Muscle layer of colon (tissue), 2 donors: ENCODE measurements around the gene IFNL4.

Experiments used
- H3K27ac ChIP-seq: one replicate; pipeline ENCODE4 v1.7.0; 2013; ENCODE audit warnings: low read depth, mild to moderate bottlenecking, low read length, moderate library complexity
- H3K27me3 ChIP-seq, 2 donors: one replicate each; pipeline ENCODE4 v1.7.0; 2013; ENCODE audit warnings: low read length in 2 of 2, mild to moderate bottlenecking in 2 of 2; ENCODE audit not compliant: insufficient read depth in 2 of 2, control insufficient read depth in 1 of 2
- H3K36me3 ChIP-seq: one replicate; pipeline ENCODE4 v1.7.0; 2013; ENCODE audit warnings: mild to moderate bottlenecking, low read length; ENCODE audit not compliant: insufficient read depth
- H3K4me1 ChIP-seq: one replicate; pipeline ENCODE4 v1.7.0; 2013; ENCODE audit warnings: mild to moderate bottlenecking, low read length; ENCODE audit not compliant: insufficient read depth
- H3K4me3 ChIP-seq, 2 donors: one replicate each; pipeline ENCODE4 v1.7.0; 2013; ENCODE audit warnings: low read length in 2 of 2, low read depth in 1 of 2, mild to moderate bottlenecking in 1 of 2, moderate library complexity in 1 of 2
- H3K9ac ChIP-seq: one replicate; pipeline ENCODE4 v1.7.0; 2013; ENCODE audit warnings: low read length
- H3K9me3 ChIP-seq: one replicate; pipeline ENCODE4 v1.7.0; 2013; ENCODE audit warnings: mild to moderate bottlenecking, low read length
- donor health status: abdominal sarcoma.
- donor health status: Adenocarcinoma of cecum.

The IFNL4 gene

GRCh38 chr19:39200803-39201115 is 47.9 kb downstream of the IFNL4 start:
- no peak overlapping the region for H3K4me3 ChIP-seq
- no peak overlapping the region for H3K27ac ChIP-seq
- no peaks in the 10 kb centered on the region for H3K9me3 ChIP-seq
- peaks cover 14 to 72% of the 10 kb centered on the region in 2 donors for H3K27me3 ChIP-seq
- no peaks in the 10 kb centered on the region for H3K36me3 ChIP-seq
- no peaks in the 10 kb centered on the region for H3K4me1 ChIP-seq
- H3K9ac ChIP-seq: no peak overlapping the region

DNA sequence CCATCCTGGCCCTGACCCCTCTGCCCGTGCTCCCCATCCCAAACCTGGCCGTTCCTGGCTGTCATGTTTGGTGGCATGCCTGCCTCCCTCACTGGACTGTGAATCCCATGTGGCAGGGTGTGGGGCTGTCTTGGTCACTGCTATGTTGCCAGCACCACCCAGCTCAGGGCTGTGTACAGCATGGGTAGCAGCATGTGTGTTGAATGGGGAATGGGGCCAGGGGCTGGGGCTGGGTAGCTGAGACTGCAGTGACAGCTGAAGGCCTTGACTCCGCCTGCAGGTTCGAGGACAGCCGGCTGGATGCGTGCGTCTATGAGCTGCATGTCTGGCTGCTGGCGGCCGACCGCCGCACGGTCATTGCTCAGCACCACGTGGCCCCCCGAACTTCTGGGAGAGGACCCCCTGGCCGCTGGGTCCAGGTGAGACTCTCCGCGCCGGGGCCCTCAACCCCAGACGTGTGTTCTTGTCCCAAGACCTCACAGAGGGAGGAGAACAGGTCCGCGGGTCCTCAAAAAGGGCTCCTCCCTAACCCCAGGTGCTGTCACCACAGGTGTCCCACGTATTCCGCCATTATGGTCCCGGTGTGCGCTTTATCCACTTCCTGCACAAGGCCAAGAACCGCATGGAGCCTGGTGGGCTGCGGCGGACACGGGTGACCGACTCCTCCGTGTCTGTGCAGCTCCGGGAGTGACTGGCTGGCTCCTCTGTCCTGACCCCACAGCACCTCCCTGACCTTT is 48.4 kb downstream of the IFNL4 start:
- H3K27ac ChIP-seq: no peak overlapping the region
- no peaks in the 10 kb centered on the region for H3K9me3 ChIP-seq
- H3K9ac ChIP-seq: no peak overlapping the region
- H3K27me3 ChIP-seq: peaks cover 14 to 78% of the 10 kb centered on the region in 2 donors
- H3K36me3 ChIP-seq: no peaks in the 10 kb centered on the region
- no peaks in the 10 kb centered on the region for H3K4me1 ChIP-seq
- no peak overlapping the region for H3K4me3 ChIP-seq

GRCh38 chr19:39199025-39199424 is 49.6 kb downstream of the IFNL4 start:
- no peaks in the 10 kb centered on the region for H3K36me3 ChIP-seq
- H3K27me3 ChIP-seq: peaks cover 14 to 78% of the 10 kb centered on the region in 2 donors
- no peak overlapping the region for H3K9ac ChIP-seq
- H3K9me3 ChIP-seq: no peaks in the 10 kb centered on the region
- H3K4me1 ChIP-seq: no peaks in the 10 kb centered on the region
- no peak overlapping the region for H3K27ac ChIP-seq
- no peak overlapping the region for H3K4me3 ChIP-seq

- Histone ChIP-seq H3K36me3 (no peaks in the 10 kb centered on the region), H3K4me3 (no peak overlapping the region), H3K4me1 (no peaks in the 10 kb centered on the region), H3K27me3 (peaks cover 10 to 66% of the 10 kb centered on the region in 2 donors), H3K9me3 (no peaks in the 10 kb centered on the region), H3K9ac (no peak overlapping the region), H3K27ac (no peak overlapping the region)
Measured at GRCh38 chr19:39197808-39198207, 50.8 kb downstream of the IFNL4 start.

DNA sequence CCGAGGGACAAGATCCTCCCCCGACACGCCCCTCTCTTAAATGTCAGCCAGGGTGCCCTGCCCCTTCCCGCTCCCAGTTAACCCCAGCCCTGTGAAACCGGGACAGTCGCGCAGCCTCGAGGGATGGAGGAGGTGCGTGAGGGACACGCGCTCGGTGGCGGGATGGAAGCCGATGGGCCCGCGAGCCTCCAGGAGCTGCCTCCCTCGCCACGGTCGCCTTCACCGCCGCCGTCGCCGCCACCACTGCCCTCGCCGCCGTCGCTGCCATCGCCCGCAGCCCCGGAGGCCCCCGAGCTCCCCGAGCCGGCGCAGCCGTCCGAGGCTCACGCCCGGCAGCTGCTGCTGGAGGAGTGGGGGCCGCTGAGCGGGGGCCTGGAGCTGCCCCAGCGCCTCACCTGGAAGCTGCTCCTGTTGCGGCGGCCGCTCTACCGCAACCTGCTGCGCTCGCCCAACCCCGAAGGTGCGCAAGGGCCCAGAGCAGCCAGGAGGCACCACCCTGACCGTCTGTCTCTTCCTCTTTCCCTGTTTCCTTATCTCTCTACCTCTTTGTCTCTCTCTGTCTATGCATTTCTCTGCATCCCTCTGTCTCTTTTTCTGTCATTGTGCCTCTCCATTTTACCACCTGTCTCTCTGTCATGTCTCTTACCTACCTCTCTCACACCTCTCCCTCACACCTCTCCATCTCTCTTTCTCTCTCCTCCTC is 51.6 kb downstream of the IFNL4 start, which contains the start of gene NCCRP1:
NCCRP1 (plus strand) TSS at position 105 of the 703 bp plus-strand sequence; CDS start at position 124, 19 bp downstream.
- Histone ChIP-seq H3K4me1 (no peaks in the 10 kb centered on the region), H3K27ac (no peak within 1 kb of the TSS), H3K27me3 (peaks cover 6 to 62% of the 10 kb centered on the region in 2 donors), H3K9me3 (no peaks in the 10 kb centered on the region), H3K9ac (no peak within 1 kb of the TSS), H3K36me3 (no peaks in the 10 kb centered on the region), H3K4me3 (no peak within 1 kb of the TSS)

DNA sequence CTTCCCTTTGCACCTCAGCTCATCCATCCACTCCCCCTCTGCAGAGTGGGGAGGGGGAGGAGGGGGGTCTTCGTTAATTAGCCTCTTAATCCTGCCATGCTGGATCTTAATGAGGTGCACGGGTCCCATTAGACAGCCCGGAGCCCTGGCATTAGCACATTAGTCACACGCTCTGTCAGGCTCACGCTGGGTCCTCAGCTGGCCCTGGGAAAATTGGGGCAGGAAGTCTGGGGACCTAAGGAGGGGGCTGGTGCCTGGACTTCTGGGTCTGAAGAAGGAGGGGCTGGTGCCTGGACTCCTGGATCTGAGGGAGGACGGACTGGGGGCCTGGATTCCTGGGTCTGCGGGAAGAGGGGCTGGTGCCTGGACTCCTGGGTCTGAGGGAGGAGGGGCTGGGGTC is 52.3 kb downstream of the IFNL4 start:
- Histone ChIP-seq H3K9ac (no peak overlapping the region), H3K27ac (no peak overlapping the region), H3K4me1 (no peaks in the 10 kb centered on the region), H3K4me3 (no peak overlapping the region), H3K9me3 (no peaks in the 10 kb centered on the region), H3K36me3 (no peaks in the 10 kb centered on the region), H3K27me3 (peaks cover 6 to 56% of the 10 kb centered on the region in 2 donors)
